ENCODE data around the gene MYBL2. TPM values are rescaled to one million over a fixed set of nuclear protein-coding genes. Genes with fewer than 3 reads are reported as not detected.

The MYBL2 gene
- total RNA-seq, 1 experiment from 2014 or later = 125 TPM

GRCh38 chr20:43694763-43695162 is 27.8 kb downstream of the MYBL2 start:
- H3K4me3 Mint-ChIP-seq (ENCODE audit: low read depth, unreplicated experiment) = no peak overlapping the region
- no TSS peak for BruUV-seq (replicated peaks)
- no peak overlapping the region for H3K27ac Mint-ChIP-seq (ENCODE audit: unreplicated experiment)
- intact Hi-C loops (cut with micrococcal nuclease; ENCODE audit: unreplicated experiment) = no loop called here
- H3K36me3 Mint-ChIP-seq (ENCODE audit: insufficient read depth, unreplicated experiment) = peaks cover 30% of the 10 kb centered on the region
- no peaks in the 10 kb centered on the region for H3K9me3 Mint-ChIP-seq (ENCODE audit: low read depth, unreplicated experiment)
- no peaks in the 10 kb centered on the region for H3K4me1 Mint-ChIP-seq (ENCODE audit: low read depth, unreplicated experiment)
- no peak for TF ChIP-seq CTCF (IDR thresholded peaks at IDR 0.05; ENCODE audit: unreplicated experiment)
- no peak for DNase-seq
- no peaks in the 10 kb centered on the region for H3K27me3 Mint-ChIP-seq (ENCODE audit: unreplicated experiment)
- CTCF ChIA-PET = no interaction called here

- H3K27ac Mint-ChIP-seq (ENCODE audit: unreplicated experiment) = no peak overlapping the region
- no peak for TF ChIP-seq CTCF (IDR thresholded peaks at IDR 0.05; ENCODE audit: unreplicated experiment)
- no TSS peak for BruUV-seq (replicated peaks)
- H3K4me1 Mint-ChIP-seq (ENCODE audit: low read depth, unreplicated experiment) = no peaks in the 10 kb centered on the region
- no peaks in the 10 kb centered on the region for H3K9me3 Mint-ChIP-seq (ENCODE audit: low read depth, unreplicated experiment)
- peaks cover 37% of the 10 kb centered on the region for H3K36me3 Mint-ChIP-seq (ENCODE audit: insufficient read depth, unreplicated experiment)
- H3K27me3 Mint-ChIP-seq (ENCODE audit: unreplicated experiment) = no peaks in the 10 kb centered on the region
- DNase-seq = no peak
- H3K4me3 Mint-ChIP-seq (ENCODE audit: low read depth, unreplicated experiment) = no peak overlapping the region
- intact Hi-C loops (cut with micrococcal nuclease; ENCODE audit: unreplicated experiment) = no loop called here
- CTCF ChIA-PET = no interaction called here
Measured at GRCh38 chr20:43695571-43695970, 28.7 kb downstream of the MYBL2 start.

- Mint-ChIP-seq H3K9me3 (ENCODE audit: low read depth, unreplicated experiment) (no peaks in the 10 kb centered on the region), H3K4me1 (ENCODE audit: low read depth, unreplicated experiment) (no peaks in the 10 kb centered on the region), H3K4me3 (ENCODE audit: low read depth, unreplicated experiment) (no peak overlapping the region), H3K36me3 (ENCODE audit: insufficient read depth, unreplicated experiment) (peaks cover 26% of the 10 kb centered on the region), H3K27me3 (ENCODE audit: unreplicated experiment) (no peaks in the 10 kb centered on the region), H3K27ac (ENCODE audit: unreplicated experiment) (no peak overlapping the region)
- DNase-seq = no peak
- intact Hi-C loops (cut with micrococcal nuclease; ENCODE audit: unreplicated experiment) = no loop called here
- no peak for TF ChIP-seq CTCF (IDR thresholded peaks at IDR 0.05; ENCODE audit: unreplicated experiment)
- BruUV-seq (replicated peaks) = no TSS peak
- CTCF ChIA-PET = no interaction called here
Measured at GRCh38 chr20:43699941-43700565, 33.1 kb downstream of the MYBL2 start.

GRCh38 chr20:43700627-43701026 is 33.7 kb downstream of the MYBL2 start:
- no TSS peak for BruUV-seq (replicated peaks)

More at GRCh38 chr20:43700627-43701026, 33.7 kb downstream of the MYBL2 start:
- no peak for DNase-seq
- no peaks in the 10 kb centered on the region for H3K9me3 Mint-ChIP-seq (ENCODE audit: low read depth, unreplicated experiment)
- CTCF ChIA-PET = interaction anchor here (0.6 kb wide), 1 partner anchor 60 kb away, joined by 3 read pairs; no protein-coding TSS in a partner anchor
- TF ChIP-seq CTCF (IDR thresholded peaks at IDR 0.05; ENCODE audit: unreplicated experiment) = no peak
- no peak overlapping the region for H3K27ac Mint-ChIP-seq (ENCODE audit: unreplicated experiment)
- no peaks in the 10 kb centered on the region for H3K27me3 Mint-ChIP-seq (ENCODE audit: unreplicated experiment)
- H3K4me1 Mint-ChIP-seq (ENCODE audit: low read depth, unreplicated experiment) = no peaks in the 10 kb centered on the region
- H3K4me3 Mint-ChIP-seq (ENCODE audit: low read depth, unreplicated experiment) = no peak overlapping the region
- intact Hi-C loops (cut with micrococcal nuclease; ENCODE audit: unreplicated experiment) = no loop called here
- H3K36me3 Mint-ChIP-seq (ENCODE audit: insufficient read depth, unreplicated experiment) = peaks cover 21% of the 10 kb centered on the region

Data from Calu3 (cell line).